T-cell (primary cell): ENCODE measurements around the gene TUBB. TPM values are rescaled to one million over a fixed set of nuclear protein-coding genes. Genes with fewer than 3 reads are reported as not detected.
A peak's percentile ranks its signal among the peaks of the same experiment; 100 is the strongest.

Experiments
- ATAC-seq, 4 experiments: fragments of 200-7000 bp in 3 of 4; fragments of 150-1000 bp in 1 of 4; cut with Tn5 transposase; replicated peaks in 1 of 4; 1 replicate in 3 of 4; 2 replicates in 1 of 4; pipeline ENCODE4 v1.10.0; 2021; ENCODE audit warnings: moderate library complexity in 3 of 4, mild to moderate bottlenecking in 2 of 4, moderate number of reproducible peaks in 1 of 4
- CTCF ChIA-PET, 2 donors: fragments of 300-600 bp; sonication (Branson Sonifier 250); formaldehyde crosslinking; loops; one replicate each; lab custom pipeline; 2022; ENCODE audit warnings: antibody characterized with exemption in 2 of 2; lab: Charles Lee
- POLR2A ChIA-PET, 2 donors: fragments of 300-600 bp; sonication (Branson Sonifier 250); formaldehyde crosslinking; loops; one replicate each; lab custom pipeline; 2022; ENCODE audit warnings: antibody characterized with exemption in 2 of 2; lab: Charles Lee
- DNase-seq, 35 experiments: peaks; one replicate each; pipeline versions ENCODE4 v3.0.0 to v3.0.0-alpha.2; 2013 to 2023
- H3K27ac ChIP-seq: one replicate; pipeline ENCODE4 v1.5.1; 2013; ENCODE audit warnings: low read length
- H3K27me3 ChIP-seq, 2 experiments: replicated peaks in 1 of 2; 1 replicate in 1 of 2; 2 replicates in 1 of 2; pipeline versions ENCODE4 v1.6.1 to v1.7.0; 2013; ENCODE audit warnings: low read length in 1 of 2, mixed read lengths in 1 of 2; ENCODE audit not compliant: control insufficient read depth in 2 of 2, insufficient read depth in 2 of 2; ENCODE audit errors: extremely low read depth in 1 of 2
- H3K36me3 ChIP-seq, 2 donors: 1 replicate in 1 of 2; 2 replicates in 1 of 2; pipeline versions ENCODE4 v1.6.1 to v1.7.0; 2013; ENCODE audit warnings: low read length in 1 of 2; ENCODE audit not compliant: control insufficient read depth in 2 of 2, insufficient read depth in 1 of 2; ENCODE audit errors: extremely low read depth in 1 of 2
- H3K4me1 ChIP-seq, 2 experiments: 1 replicate in 1 of 2; 2 replicates in 1 of 2; pipeline versions ENCODE4 v1.6.1 to v1.7.0; 2013; ENCODE audit warnings: low read length in 2 of 2, mixed read lengths in 1 of 2; ENCODE audit not compliant: insufficient read depth in 2 of 2, control insufficient read depth in 1 of 2; ENCODE audit errors: extremely low read depth in 1 of 2
- H3K4me3 ChIP-seq, 2 donors: 1 replicate in 1 of 2; 2 replicates in 1 of 2; pipeline versions ENCODE4 v1.5.1 to v1.7.0; 2013; ENCODE audit warnings: mild to moderate bottlenecking in 2 of 2, low read length in 1 of 2, moderate library complexity in 1 of 2; ENCODE audit not compliant: control insufficient read depth in 1 of 2; ENCODE audit errors: extremely low read depth in 1 of 2
- H3K9me3 ChIP-seq: 2 replicates; pipeline ENCODE4 v1.7.0; 2013
- H3K27ac Mint-ChIP-seq, 2 donors: one replicate each; pipeline ENCODE4 v1.8.0; 2020 to 2021; ENCODE audit warnings: mild to moderate bottlenecking in 2 of 2, mixed read lengths in 2 of 2
- H3K27me3 Mint-ChIP-seq, 2 donors: one replicate each; pipeline ENCODE4 v1.8.0; 2021 to 2022; ENCODE audit warnings: mixed read lengths in 2 of 2
- H3K36me3 Mint-ChIP-seq: one replicate; pipeline ENCODE4 v1.8.0; 2021; ENCODE audit warnings: mixed read lengths
- H3K4me1 Mint-ChIP-seq, 3 donors: one replicate each; pipeline ENCODE4 v1.8.0; 2020 to 2022; ENCODE audit warnings: mixed read lengths in 3 of 3, mild to moderate bottlenecking in 1 of 3
- H3K4me3 Mint-ChIP-seq, 3 donors: one replicate each; pipeline ENCODE4 v1.8.0; 2020 to 2022; ENCODE audit warnings: mild to moderate bottlenecking in 3 of 3, mixed read lengths in 3 of 3, moderate library complexity in 3 of 3
- H3K9me3 Mint-ChIP-seq, 3 donors: one replicate each; pipeline ENCODE4 v1.8.0; 2020 to 2022; ENCODE audit warnings: mixed read lengths in 3 of 3
- WGBS: methylation state at CpG from one replicate; pipeline ENCODE4 v1.1.5; 2013; ENCODE audit warnings: missing lambda C conversion rate; ENCODE audit not compliant: insufficient coverage; 5-methylcytosine and 5-hydroxymethylcytosine counted together
- total RNA-seq, 35 experiments: library from RNA in 6 of 35; stranded (reverse) in 6 of 35; fragments of 120-200 nt in 1 of 35; gene quantifications; one replicate each; pipeline versions ENCODE4 v1.2.1 to v1.2.4 and lab custom pipeline; 2013 to 2026

Gene TUBB
- total RNA-seq (100 to 1,000 TPM; 108 to 246 (median 202) TPM), total RNA-seq (lab: John Stamatoyannopoulos, UW) (124 to 2,050 (median 228) reads per million in 29 experiments)
- total RNA-seq (2013): 131 TPM

DNA sequence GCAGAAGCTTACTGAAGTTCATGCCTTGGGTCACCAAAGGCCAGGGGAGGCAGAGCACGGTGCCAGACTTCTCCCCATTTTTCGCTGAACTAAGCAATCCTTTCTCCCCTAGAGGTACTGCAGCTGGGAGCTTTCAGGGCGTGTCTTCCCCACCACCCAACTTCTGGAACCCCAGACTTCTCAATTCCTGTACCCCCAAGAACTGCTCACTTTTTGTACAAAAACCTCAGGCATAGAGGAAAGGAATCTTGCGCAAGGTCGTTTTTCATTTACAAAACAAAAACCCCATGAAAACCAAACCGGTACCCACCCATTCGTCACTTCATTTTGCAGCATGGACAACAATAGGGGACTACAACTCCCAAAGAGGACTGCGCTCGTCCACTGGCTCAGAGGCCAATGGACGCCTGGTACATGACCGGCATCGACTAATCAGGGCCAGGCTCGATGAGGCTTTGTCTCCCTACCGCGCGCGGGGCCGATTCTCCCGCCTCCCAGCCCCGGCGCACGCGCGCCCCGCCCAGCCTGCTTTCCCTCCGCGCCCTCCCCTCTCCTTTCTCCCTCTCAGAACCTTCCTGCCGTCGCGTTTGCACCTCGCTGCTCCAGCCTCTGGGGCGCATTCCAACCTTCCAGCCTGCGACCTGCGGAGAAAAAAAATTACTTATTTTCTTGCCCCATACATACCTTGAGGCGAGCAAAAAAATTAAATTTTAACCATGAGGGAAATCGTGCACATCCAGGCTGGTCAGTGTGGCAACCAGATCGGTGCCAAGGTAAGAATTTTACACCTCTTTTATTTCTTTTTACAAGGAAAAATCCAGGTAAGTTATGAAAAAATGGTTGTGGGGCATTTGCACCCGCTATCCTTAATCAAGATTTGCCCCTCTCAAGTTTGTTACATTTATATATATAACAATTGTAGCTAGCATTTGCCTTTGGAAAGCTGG lies at the start of gene TUBB:
Gene TUBB, plus strand, starts transcription at position 562 of the 947 bp plus-strand sequence. Its CDS starts 155 bp downstream, at position 717.
- Mint-ChIP-seq H3K27me3 (no peaks in the 10 kb centered on the region), H3K27ac (peak within 1 kb of the TSS; percentile 91 to 95), H3K4me1 (peaks cover 67 to 72% (median 71%) of the 10 kb centered on the region in 3 donors), H3K4me3 (peak within 1 kb of the TSS; percentile 95 to 99 (median 99)), H3K9me3 (no peaks in the 10 kb centered on the region), H3K36me3 (peaks cover 31% of the 10 kb centered on the region)
- no peaks in the 10 kb centered on the region for H3K9me3 ChIP-seq
- ATAC-seq (peak; percentile 64 to 68 (median 66)), DNase-seq (peak; percentile 85 to 97 (median 93))
- under 1% methylated on average over 32 of the region's 38 CpGs for WGBS
- H3K4me3 ChIP-seq: peak within 1 kb of the TSS; percentile 94 to 99
- H3K27me3 ChIP-seq: no peaks in the 10 kb centered on the region
- peaks cover 23 to 59% of the 10 kb centered on the region in 2 experiments for H3K4me1 ChIP-seq
- ChIA-PET POLR2A (interaction anchor here (2.1 to 3.6 kb wide), 3 partner anchors 38 to 105 kb away, joined by 5 to 14 read pairs (median 11); no protein-coding TSS in a partner anchor), CTCF (interaction anchor here in 1 of 2 donors (1.9 to 9.1 kb wide), 3 partner anchors 18 to 48 kb away, joined by 4 to 254 read pairs (median 9); partner anchors contain the start of gene DHX16)
- H3K27ac ChIP-seq: peak within 1 kb of the TSS; percentile 88
- peaks cover 4 to 29% of the 10 kb centered on the region in 2 donors for H3K36me3 ChIP-seq

GRCh38 chr6:30670760-30671527 lies 49.2 kb upstream of the TUBB start:
- Mint-ChIP-seq H3K36me3 (peaks cover 26% of the 10 kb centered on the region), H3K4me1 (peaks cover 38 to 39% (median 39%) of the 10 kb centered on the region in 3 donors), H3K27ac (peak overlapping the region; percentile 44 to 72), H3K4me3 (peak overlapping the region; percentile 69 to 85 (median 74)), H3K9me3 (no peaks in the 10 kb centered on the region), H3K27me3 (no peaks in the 10 kb centered on the region)
- DNase-seq (no peak), ATAC-seq (no peak)
- H3K27me3 ChIP-seq: no peaks in the 10 kb centered on the region
- ChIA-PET CTCF (interaction anchor here in 1 of 2 donors (2.0 kb wide), 1 partner anchor 51 kb away, joined by 9 read pairs; no protein-coding TSS in a partner anchor), POLR2A (interaction anchor here in 1 of 2 donors (1.1 kb wide), 1 partner anchor 30 kb away, joined by 4 read pairs; no protein-coding TSS in a partner anchor)
- no peak overlapping the region for H3K27ac ChIP-seq
- peaks cover 8 to 35% of the 10 kb centered on the region in 2 donors for H3K36me3 ChIP-seq
- H3K4me3 ChIP-seq: no peak overlapping the region
- 96% methylated on average over 20 of the region's 27 CpGs for WGBS
- H3K4me1 ChIP-seq: peaks cover 4 to 17% of the 10 kb centered on the region in 2 experiments
- no peaks in the 10 kb centered on the region for H3K9me3 ChIP-seq

DNA sequence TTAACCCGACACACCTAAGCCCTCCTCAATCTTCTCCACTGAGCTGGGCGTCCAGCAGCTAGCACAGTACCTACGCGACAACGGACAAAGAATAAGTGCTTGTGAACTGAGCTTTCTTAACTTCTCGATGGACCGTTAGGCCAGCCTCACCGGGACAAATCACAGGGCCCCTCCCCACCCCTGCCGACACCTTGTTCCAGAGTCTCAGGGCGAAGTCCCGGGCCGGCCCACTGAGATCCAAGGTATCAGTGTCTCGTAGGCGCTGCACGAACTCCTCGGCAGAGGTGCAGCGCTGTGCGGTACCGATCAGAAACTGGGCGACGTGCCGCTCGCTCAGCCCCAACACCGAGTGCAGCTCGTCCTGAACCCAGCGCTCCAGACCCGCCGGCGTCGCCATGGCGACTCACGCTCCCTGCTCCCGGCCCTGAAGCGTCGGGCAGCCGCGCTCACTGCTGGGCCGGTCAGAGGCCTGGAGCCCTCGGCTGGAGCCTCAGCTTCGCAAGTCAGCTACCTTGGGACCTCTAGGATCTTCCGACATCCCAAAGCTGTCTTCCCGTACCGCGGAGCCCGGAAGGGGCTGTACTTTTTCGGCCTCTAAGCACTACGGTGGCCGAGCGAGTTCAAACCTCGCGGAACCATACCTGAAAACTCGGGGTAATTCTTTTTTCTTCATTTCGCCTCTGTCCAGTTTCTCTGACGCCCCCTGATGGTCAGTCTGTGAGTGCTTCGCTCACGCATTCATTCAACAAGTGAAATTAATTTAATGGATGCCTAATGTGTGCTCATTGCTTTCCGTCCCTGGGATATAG lies 47.5 kb upstream of the TUBB start, which contains the start of gene DHX16:
Gene DHX16, minus strand, starts transcription at position 562 of the 809 bp plus-strand sequence. Its CDS starts 165 bp downstream, at position 397.
- Mint-ChIP-seq H3K36me3 (peaks cover 30% of the 10 kb centered on the region), H3K9me3 (no peaks in the 10 kb centered on the region), H3K27ac (peak within 1 kb of the TSS; percentile 79 to 84), H3K4me3 (peak within 1 kb of the TSS; percentile 85 to 93 (median 91)), H3K27me3 (no peaks in the 10 kb centered on the region), H3K4me1 (peaks cover 39 to 48% (median 41%) of the 10 kb centered on the region in 3 donors)
- Histone ChIP-seq H3K36me3 (peaks cover 14 to 44% of the 10 kb centered on the region in 2 donors), H3K27ac (peak within 1 kb of the TSS; percentile 33), H3K9me3 (no peaks in the 10 kb centered on the region), H3K4me3 (peak within 1 kb of the TSS; percentile 72 to 99), H3K4me1 (peaks cover 4 to 17% of the 10 kb centered on the region in 2 experiments), H3K27me3 (no peaks in the 10 kb centered on the region)
- ATAC-seq (peak; percentile 80 to 84 (median 81)), DNase-seq (peak; percentile 62 to 95 (median 80))
- POLR2A ChIA-PET: interaction anchor here (0.7 kb wide), 3 partner anchors 120 to 1078 kb away, joined by 4 to 9 read pairs (median 6); no protein-coding TSS in a partner anchor
- under 1% methylated on average over 51 of the region's 57 CpGs for WGBS
- CTCF ChIA-PET: interaction anchor here (0.7 to 2.0 kb wide), 15 partner anchors 9 to 318 kb away, joined by 3 to 9 read pairs (median 4); partner anchors contain the start of genes MDC1 (in 1 of the 2) and MRPS18B (in 1 of the 2)

- Histone ChIP-seq H3K4me1 (peaks cover 18 to 48% of the 10 kb centered on the region in 2 experiments), H3K27ac (no peak overlapping the region), H3K27me3 (no peaks in the 10 kb centered on the region), H3K4me3 (no peak overlapping the region), H3K36me3 (peaks cover 8 to 52% of the 10 kb centered on the region in 2 donors), H3K9me3 (no peaks in the 10 kb centered on the region)
- Mint-ChIP-seq H3K27ac (peak overlapping the region; percentile 62 to 74), H3K36me3 (peaks cover 35% of the 10 kb centered on the region), H3K4me3 (peak overlapping the region in 1 of 3 donors; percentile 2), H3K9me3 (no peaks in the 10 kb centered on the region), H3K27me3 (no peaks in the 10 kb centered on the region), H3K4me1 (peaks cover 44 to 56% (median 50%) of the 10 kb centered on the region in 3 donors)
- CTCF ChIA-PET: interaction anchor here (0.6 to 12.3 kb wide), 4 partner anchors 44 to 106 kb away, joined by 3 to 254 read pairs (median 6); partner anchors contain the start of genes MDC1 (in 1 of the 2) and TUBB (in 1 of the 2)
- POLR2A ChIA-PET: no interaction called here
- DNase-seq: no peak
- ATAC-seq: no peak
- WGBS: 100% methylated on average over 4 of the region's 10 CpGs
These were observed 43.4 kb upstream of the TUBB start for GRCh38 chr6:30676660-30677285.
